ENCODE measurements around the gene WDR43.
"Not testable (repeated sequence)": the region's sequence is repeated elsewhere in the genome, so short reads cannot be mapped to it uniquely, and the experiment has no call there.

Gene WDR43

GRCh38 chr2:28962505-28962904 lies 68.0 kb downstream of the WDR43 start:
- Mint-ChIP-seq H3K4me1 (ENCODE audit: low read depth) (no peaks in the 10 kb centered on the region), H3K27ac (no peak overlapping the region), H3K36me3 (ENCODE audit: low read depth) (no peaks in the 10 kb centered on the region), H3K9me3 (no peaks in the 10 kb centered on the region), H3K4me3 (no peak overlapping the region), H3K27me3 (no peaks in the 10 kb centered on the region)

- H3K36me3 Mint-ChIP-seq (ENCODE audit: low read depth) = no peaks in the 10 kb centered on the region
- peaks cover 5% of the 10 kb centered on the region for H3K4me1 Mint-ChIP-seq (ENCODE audit: low read depth)
- H3K27me3 Mint-ChIP-seq = no peaks in the 10 kb centered on the region
- H3K27ac Mint-ChIP-seq = no peak overlapping the region
- H3K9me3 Mint-ChIP-seq = no peaks in the 10 kb centered on the region
- H3K4me3 Mint-ChIP-seq = no peak overlapping the region
These were observed 76.1 kb downstream of the WDR43 start for GRCh38 chr2:28970464-28971160.

GRCh38 chr2:28972778-28973335 lies 78.4 kb downstream of the WDR43 start:
- peaks cover 5% of the 10 kb centered on the region for H3K4me1 Mint-ChIP-seq (ENCODE audit: low read depth)
- no peaks in the 10 kb centered on the region for H3K9me3 Mint-ChIP-seq
- no peak overlapping the region for H3K4me3 Mint-ChIP-seq
- H3K27me3 Mint-ChIP-seq = no peaks in the 10 kb centered on the region
- no peak overlapping the region for H3K27ac Mint-ChIP-seq
- no peaks in the 10 kb centered on the region for H3K36me3 Mint-ChIP-seq (ENCODE audit: low read depth)

- H3K9me3 Mint-ChIP-seq = no peaks in the 10 kb centered on the region
These were observed 79.8 kb downstream of the WDR43 start for GRCh38 chr2:28974252-28974651.

GRCh38 chr2:28975671-28976070 lies 81.2 kb downstream of the WDR43 start:
- Mint-ChIP-seq H3K27ac (no peak overlapping the region), H3K27me3 (no peaks in the 10 kb centered on the region), H3K36me3 (ENCODE audit: low read depth) (no peaks in the 10 kb centered on the region), H3K4me1 (ENCODE audit: low read depth) (peaks cover 5% of the 10 kb centered on the region), H3K9me3 (no peaks in the 10 kb centered on the region), H3K4me3 (no peak overlapping the region)

More at GRCh38 chr2:28974252-28974651, 79.8 kb downstream of the WDR43 start:
- no peaks in the 10 kb centered on the region for H3K27me3 Mint-ChIP-seq
- H3K36me3 Mint-ChIP-seq (ENCODE audit: low read depth) = no peaks in the 10 kb centered on the region
- no peak overlapping the region for H3K4me3 Mint-ChIP-seq
- H3K4me1 Mint-ChIP-seq (ENCODE audit: low read depth) = peaks cover 5% of the 10 kb centered on the region
- no peak overlapping the region for H3K27ac Mint-ChIP-seq

- H3K9me3 Mint-ChIP-seq = no peaks in the 10 kb centered on the region
- no peak overlapping the region for H3K27ac Mint-ChIP-seq
- no peaks in the 10 kb centered on the region for H3K36me3 Mint-ChIP-seq (ENCODE audit: low read depth)
These were observed 82.1 kb downstream of the WDR43 start for GRCh38 chr2:28976584-28976983.

GRCh38 chr2:28977176-28977875 lies 82.9 kb downstream of the WDR43 start:
- peaks cover 5% of the 10 kb centered on the region for H3K4me1 Mint-ChIP-seq (ENCODE audit: low read depth)
- H3K27me3 Mint-ChIP-seq = no peaks in the 10 kb centered on the region
- no peaks in the 10 kb centered on the region for H3K36me3 Mint-ChIP-seq (ENCODE audit: low read depth)
- H3K27ac Mint-ChIP-seq = no peak overlapping the region
- H3K4me3 Mint-ChIP-seq = no peak overlapping the region
- H3K9me3 Mint-ChIP-seq = no peaks in the 10 kb centered on the region

More at GRCh38 chr2:28976584-28976983, 82.1 kb downstream of the WDR43 start:
- no peak overlapping the region for H3K4me3 Mint-ChIP-seq
- H3K4me1 Mint-ChIP-seq (ENCODE audit: low read depth) = peaks cover 5% of the 10 kb centered on the region
- H3K27me3 Mint-ChIP-seq = no peaks in the 10 kb centered on the region

GRCh38 chr2:28978001-28978400 lies 83.5 kb downstream of the WDR43 start:
- H3K27ac Mint-ChIP-seq; H3K4me3 Mint-ChIP-seq; H3K36me3 Mint-ChIP-seq (ENCODE audit: low read depth); H3K27me3 Mint-ChIP-seq; H3K9me3 Mint-ChIP-seq; H3K4me1 Mint-ChIP-seq (ENCODE audit: low read depth): not testable (repeated sequence)

GRCh38 chr2:28978606-28979005 lies 84.1 kb downstream of the WDR43 start:
- Mint-ChIP-seq H3K4me3 (no peak overlapping the region), H3K4me1 (ENCODE audit: low read depth) (no peaks in the 10 kb centered on the region), H3K27me3 (no peaks in the 10 kb centered on the region), H3K27ac (no peak overlapping the region), H3K36me3 (ENCODE audit: low read depth) (no peaks in the 10 kb centered on the region), H3K9me3 (no peaks in the 10 kb centered on the region)

GRCh38 chr2:28979041-28979440 lies 84.6 kb downstream of the WDR43 start:
- Mint-ChIP-seq H3K27ac (no peak overlapping the region), H3K27me3 (no peaks in the 10 kb centered on the region), H3K4me3 (no peak overlapping the region), H3K36me3 (ENCODE audit: low read depth) (no peaks in the 10 kb centered on the region), H3K4me1 (ENCODE audit: low read depth) (no peaks in the 10 kb centered on the region), H3K9me3 (no peaks in the 10 kb centered on the region)

- Mint-ChIP-seq H3K4me3 (no peak overlapping the region), H3K4me1 (ENCODE audit: low read depth) (no peaks in the 10 kb centered on the region), H3K9me3 (no peaks in the 10 kb centered on the region), H3K36me3 (ENCODE audit: low read depth) (no peaks in the 10 kb centered on the region), H3K27me3 (no peaks in the 10 kb centered on the region), H3K27ac (no peak overlapping the region)
These were observed 85.3 kb downstream of the WDR43 start for GRCh38 chr2:28979576-28980366.

- Mint-ChIP-seq H3K27ac (no peak overlapping the region), H3K4me1 (ENCODE audit: low read depth) (no peaks in the 10 kb centered on the region), H3K4me3 (no peak overlapping the region), H3K9me3 (no peaks in the 10 kb centered on the region), H3K27me3 (no peaks in the 10 kb centered on the region), H3K36me3 (ENCODE audit: low read depth) (no peaks in the 10 kb centered on the region)
These were observed 86.0 kb downstream of the WDR43 start for GRCh38 chr2:28980368-28981015.

- Mint-ChIP-seq H3K4me1 (ENCODE audit: low read depth) (no peaks in the 10 kb centered on the region), H3K27ac (no peak within 1 kb of the TSS), H3K36me3 (ENCODE audit: low read depth) (no peaks in the 10 kb centered on the region)
These were observed 86.6 kb downstream of the WDR43 start, which contains the start of gene TOGARAM2 for GRCh38 chr2:28981016-28981441. Gene TOGARAM2 (plus strand): TSS chr2:28981298. CDS start chr2:28994835, 13,537 bp downstream.

GRCh38 chr2:28981620-28982376 lies 87.3 kb downstream of the WDR43 start:
- Mint-ChIP-seq H3K27ac (no peak overlapping the region), H3K36me3 (ENCODE audit: low read depth) (no peaks in the 10 kb centered on the region), H3K27me3 (no peaks in the 10 kb centered on the region), H3K4me3 (no peak overlapping the region), H3K9me3 (no peaks in the 10 kb centered on the region), H3K4me1 (ENCODE audit: low read depth) (no peaks in the 10 kb centered on the region)

More at GRCh38 chr2:28981016-28981441, 86.6 kb downstream of the WDR43 start, which contains the start of gene TOGARAM2:
- Mint-ChIP-seq H3K4me3 (no peak within 1 kb of the TSS), H3K27me3 (no peaks in the 10 kb centered on the region), H3K9me3 (no peaks in the 10 kb centered on the region)

Data from stimulated activated naive CD8-positive, alpha-beta T cell treated with anti-CD3 and anti-CD28 coated beads, Interleukin-15, Interleukin-2, amounts not matched to agents 100 ng/mL and 50 ng/mL, for 24 hours (primary cell).